Endodermal cell (in vitro differentiated cells): ENCODE data around the gene EIF2AK2. TPM values are rescaled to one million over a fixed set of nuclear protein-coding genes. Genes with fewer than 3 reads are reported as not detected.

Source experiments
- DNase-seq: peaks from one replicate; pipeline ENCODE4 v3.0.0-alpha.2; 2017
- H3K27ac ChIP-seq: 2 replicates; pipeline ENCODE4 v1.5.1; 2013; ENCODE audit warnings: mild to moderate bottlenecking, low read depth, low read length, moderate library complexity
- H3K27me3 ChIP-seq: 2 replicates; pipeline ENCODE4 v1.6.1; 2013; ENCODE audit warnings: mild to moderate bottlenecking, low read length, moderate library complexity; ENCODE audit not compliant: insufficient read depth, control insufficient read depth, poor library complexity, severe bottlenecking
- H3K36me3 ChIP-seq: 2 replicates; pipeline ENCODE4 v1.7.0; 2013; ENCODE audit warnings: mild to moderate bottlenecking, low read length, moderate library complexity; ENCODE audit not compliant: control insufficient read depth, insufficient read depth
- H3K4me1 ChIP-seq: one replicate; pipeline ENCODE4 v1.7.0; 2013; ENCODE audit warnings: low read length; ENCODE audit not compliant: control insufficient read depth, insufficient read depth
- H3K4me3 ChIP-seq: 2 replicates; pipeline ENCODE4 v1.5.1; 2013; ENCODE audit warnings: mild to moderate bottlenecking, low read length, moderate library complexity
- H3K9ac ChIP-seq: 2 replicates; pipeline ENCODE4 v1.6.1; 2013; ENCODE audit warnings: mild to moderate bottlenecking, low read length, moderate library complexity; ENCODE audit not compliant: poor library complexity, severe bottlenecking; ENCODE audit errors: extremely low read depth
- H3K9me3 ChIP-seq: 2 replicates; pipeline ENCODE4 v1.6.1; 2013; ENCODE audit warnings: mild to moderate bottlenecking, low read length, moderate library complexity; ENCODE audit not compliant: control insufficient read depth
- H3K27ac Mint-ChIP-seq: 2 replicates; pipeline ENCODE4 v1.8.0; 2020; ENCODE audit warnings: mixed read lengths
- H3K27me3 Mint-ChIP-seq: 2 replicates; pipeline ENCODE4 v1.8.0; 2021; ENCODE audit warnings: mild to moderate bottlenecking, mixed read lengths; ENCODE audit not compliant: insufficient read depth
- H3K36me3 Mint-ChIP-seq: 2 replicates; pipeline ENCODE4 v1.8.0; 2020; ENCODE audit warnings: low read depth, mixed read lengths
- H3K4me1 Mint-ChIP-seq: 2 replicates; pipeline ENCODE4 v1.8.0; 2020; ENCODE audit warnings: mixed read lengths
- H3K4me3 Mint-ChIP-seq: 2 replicates; pipeline ENCODE4 v1.8.0; 2020; ENCODE audit warnings: mild to moderate bottlenecking, moderate library complexity, mixed read lengths
- H3K9me3 Mint-ChIP-seq: 2 replicates; pipeline ENCODE4 v1.8.0; 2020; ENCODE audit warnings: mild to moderate bottlenecking, mixed read lengths
- CTCF ChIP-seq: fragments of 200-600 bp; sonication (generic); conservative IDR thresholded peaks from 2 replicates; pipeline ENCODE4 v1.5.0; 2021; ENCODE audit warnings: antibody characterized with exemption, mild to moderate bottlenecking
- WGBS, 2 experiments: methylation state at CpG; one replicate each; pipeline versions ENCODE4 v1.1.5 to v1.1.7; 2013; ENCODE audit warnings: missing lambda C conversion rate in 2 of 2, mixed read lengths in 1 of 2; ENCODE audit not compliant: insufficient coverage in 1 of 2, insufficient read length in 1 of 2; 5-methylcytosine and 5-hydroxymethylcytosine counted together
- total RNA-seq, 2 donors: library from RNA; stranded (reverse); fragmentation: NEBNext Ultra II Directional in 1 of 2; extraction: Animal tissue kit (Norgen Biotek cat#: 25700) in 1 of 2; gene quantifications; 2 replicates in 1 of 2; 3 replicates in 1 of 2; pipeline ENCODE4 v1.2.1, GENCODE V29; 2021

The EIF2AK2 gene
- total RNA-seq, 2 donors from 2014 or later, result 35.4 to 41.2 TPM

- Mint-ChIP-seq H3K27ac (no peak overlapping the region), H3K27me3 (no peaks in the 10 kb centered on the region), H3K4me1 (no peaks in the 10 kb centered on the region), H3K36me3 (peaks cover 26% of the 10 kb centered on the region), H3K4me3 (no peak overlapping the region), H3K9me3 (no peaks in the 10 kb centered on the region)
- TF ChIP-seq CTCF, result no peak
- Histone ChIP-seq H3K4me3 (no peak overlapping the region), H3K9me3 (no peaks in the 10 kb centered on the region), H3K27me3 (no peaks in the 10 kb centered on the region), H3K27ac (no peak overlapping the region), H3K36me3 (peaks cover 42% of the 10 kb centered on the region), H3K9ac (no peak overlapping the region), H3K4me1 (no peaks in the 10 kb centered on the region)
- 95 to 100% methylated on average over 3 to 4 of the region's 4 CpGs for WGBS, 2 experiments
- no peak for DNase-seq
These were observed 58.2 kb downstream of the EIF2AK2 start for GRCh38 chr2:37098416-37099118.

- DNase-seq, result no peak
- Histone ChIP-seq H3K27ac (no peak overlapping the region), H3K4me1 (no peaks in the 10 kb centered on the region), H3K27me3 (no peaks in the 10 kb centered on the region), H3K9ac (no peak overlapping the region), H3K36me3 (peaks cover 59% of the 10 kb centered on the region), H3K9me3 (no peaks in the 10 kb centered on the region), H3K4me3 (no peak overlapping the region)
- H3K27ac Mint-ChIP-seq, result no peak overlapping the region
- 94 to 100% methylated on average over 1 of the region's 1 CpG for WGBS, 2 experiments
- no peaks in the 10 kb centered on the region for H3K4me1 Mint-ChIP-seq
- H3K36me3 Mint-ChIP-seq, result peaks cover 35% of the 10 kb centered on the region
- no peaks in the 10 kb centered on the region for H3K27me3 Mint-ChIP-seq
- TF ChIP-seq CTCF, result no peak
- H3K9me3 Mint-ChIP-seq, result no peaks in the 10 kb centered on the region
- no peak overlapping the region for H3K4me3 Mint-ChIP-seq
These were observed 60.2 kb downstream of the EIF2AK2 start for GRCh38 chr2:37096568-37096967.

- H3K4me3 Mint-ChIP-seq, result no peak overlapping the region
- WGBS, 2 experiments, result 92 to 96% methylated on average over 5 of the region's 5 CpGs
- H3K36me3 Mint-ChIP-seq, result peaks cover 38% of the 10 kb centered on the region
- Histone ChIP-seq H3K9ac (no peak overlapping the region), H3K27ac (no peak overlapping the region), H3K27me3 (no peaks in the 10 kb centered on the region), H3K4me3 (no peak overlapping the region), H3K4me1 (peaks cover 5% of the 10 kb centered on the region), H3K9me3 (no peaks in the 10 kb centered on the region), H3K36me3 (peaks cover 68% of the 10 kb centered on the region)
- no peaks in the 10 kb centered on the region for H3K9me3 Mint-ChIP-seq
- TF ChIP-seq CTCF, result no peak
- H3K4me1 Mint-ChIP-seq, result peaks cover 8% of the 10 kb centered on the region
- H3K27me3 Mint-ChIP-seq, result no peaks in the 10 kb centered on the region
- DNase-seq, result no peak
- H3K27ac Mint-ChIP-seq, result no peak overlapping the region
These were observed 64.9 kb downstream of the EIF2AK2 start for GRCh38 chr2:37091873-37092272.
